K562 (cell line): ENCODE results near the gene SCNN1B. TPM values are rescaled to one million over a fixed set of nuclear protein-coding genes. Genes with fewer than 3 reads are reported as not detected.
"Not testable (repeated sequence)": the region's sequence is repeated elsewhere in the genome, so short reads cannot be mapped to it uniquely, and the experiment has no call there.

ENCODE experiments used
- ATAC-seq: fragments of 200-7000 bp; cut with Tn5 transposase; 3 replicates; pipeline ENCODE4 v1.9.1; 2020; ENCODE audit warnings: moderate library complexity
- BruUV-seq: library from RNA; stranded (reverse); fragments of 400-500 nt; replicated peaks from 2 replicates; lab custom pipeline; 2021; lab: Mats Ljungman, UMichigan
- CTCF ChIA-PET: fragments of 300-600 bp; formaldehyde crosslinking; extraction: SDS; loops from one replicate; lab custom pipeline; 2021; ENCODE audit warnings: low intra/inter-chr PET ratio; lab: Yijun Ruan, JAX
- POLR2A ChIA-PET: fragments of 300-600, 350-650 bp; sonication (Branson Sonifier 250); formaldehyde crosslinking; extraction: SDS; loops from one replicate; lab custom pipeline; 2021; ENCODE audit warnings: antibody characterized with exemption, inconsistent platforms; lab: Yijun Ruan, JAX
- DNase-seq, 4 experiments: peaks; one replicate each; pipeline versions ENCODE4 v3.0.0 to v3.0.0-alpha.2; 2011 to 2018; ENCODE audit warnings: low spot score in 3 of 4, mixed read lengths in 3 of 4; ENCODE audit errors: extremely low read depth in 1 of 4
- FAIRE-seq: peaks from 2 replicates; lab custom pipeline; 2011; peaks lifted over from hg19 to GRCh38; lab: Jason Lieb, UNC
- H2AFZ ChIP-seq: 2 replicates; pipeline ENCODE4 v1.6.0; 2011; ENCODE audit warnings: low read depth, low read length, control low read depth, inconsistent platforms
- H3K27ac ChIP-seq: fragments of 200-600 bp; 3 replicates; pipeline ENCODE4 v1.8.0; 2011; ENCODE audit warnings: low read depth, mild to moderate bottlenecking, control low read depth, inconsistent platforms, low read length, moderate library complexity, mixed read lengths; ENCODE audit errors: extremely low read depth
- H3K27me3 ChIP-seq, 2 experiments: fragments of 300-600 bp in 1 of 2; 2 replicates in 1 of 2; 3 replicates in 1 of 2; pipeline versions ENCODE4 v1.6.0 to v1.8.0; 2011; ENCODE audit warnings: inconsistent platforms in 2 of 2, low read length in 2 of 2, mild to moderate bottlenecking in 1 of 2, mixed read lengths in 1 of 2, moderate library complexity in 1 of 2; ENCODE audit not compliant: control insufficient read depth in 2 of 2, insufficient read depth in 2 of 2
- H3K36me3 ChIP-seq: fragments of 300-600 bp; 3 replicates; pipeline ENCODE4 v1.8.0; 2011; ENCODE audit warnings: mild to moderate bottlenecking, low read length, inconsistent platforms; ENCODE audit not compliant: control insufficient read depth, insufficient read depth
- H3K4me1 ChIP-seq, 2 experiments: fragments of 200-600 bp in 1 of 2; replicated peaks in 1 of 2; 2 replicates in 1 of 2; 3 replicates in 1 of 2; pipeline versions ENCODE4 v1.5.1 to v1.8.0; 2011; ENCODE audit warnings: inconsistent platforms in 2 of 2, low read length in 2 of 2, mild to moderate bottlenecking in 1 of 2, mixed read lengths in 1 of 2, moderate library complexity in 1 of 2; ENCODE audit not compliant: control insufficient read depth in 2 of 2, insufficient read depth in 2 of 2
- H3K4me2 ChIP-seq: 2 replicates; pipeline ENCODE4 v1.6.1; 2011; ENCODE audit warnings: low read length, control low read depth, inconsistent platforms, mixed read lengths; ENCODE audit not compliant: insufficient read depth
- H3K4me3 ChIP-seq: fragments of 200-600 bp; sonication (generic), shearing (Covaris generic); 2 replicates; pipeline ENCODE4 v1.5.1; 2016; ENCODE audit warnings: control low read depth, inconsistent platforms
- H3K79me2 ChIP-seq: fragments of 200-600 bp; 3 replicates; pipeline ENCODE4 v1.8.0; 2011; ENCODE audit warnings: low read length, inconsistent platforms; ENCODE audit not compliant: control insufficient read depth, insufficient read depth
- H3K9ac ChIP-seq, 2 experiments: 2 replicates each; pipeline versions ENCODE4 v1.6.0 to v1.6.1; 2011; ENCODE audit warnings: low read depth in 2 of 2, low read length in 2 of 2, control low read depth in 1 of 2, inconsistent platforms in 1 of 2, mild to moderate bottlenecking in 1 of 2, mixed read lengths in 1 of 2; ENCODE audit not compliant: insufficient read depth in 1 of 2
- H3K9me1 ChIP-seq: one replicate; pipeline ENCODE4 v1.6.0; 2011; ENCODE audit warnings: inconsistent platforms, mild to moderate bottlenecking, low read length, moderate library complexity; ENCODE audit not compliant: control insufficient read depth, insufficient read depth
- H3K9me3 ChIP-seq: replicated peaks from 2 replicates; pipeline ENCODE4 v1.5.1; 2011; ENCODE audit warnings: low read depth, low read length, inconsistent platforms; ENCODE audit not compliant: control insufficient read depth, insufficient read depth
- H4K20me1 ChIP-seq: replicated peaks from 2 replicates; pipeline ENCODE4 v1.6.1; 2011; ENCODE audit warnings: low read length, inconsistent platforms, mixed read lengths; ENCODE audit not compliant: control insufficient read depth, insufficient read depth
- ARHGAP35 ChIP-seq: fragments of 450-650 bp; IDR thresholded peaks from 2 replicates; pipeline ENCODE4 v1.6.1; 2018; ENCODE audit not compliant: partially characterized antibody
- HNRNPL ChIP-seq: fragments of 200-400 bp; formaldehyde crosslinking; IDR thresholded peaks from 2 replicates; pipeline ENCODE4 v1.6.1; 2017; ENCODE audit warnings: low read depth, mild to moderate bottlenecking, low read length
- PBX2 ChIP-seq, 2 experiments: IDR thresholded peaks in 1 of 2; conservative IDR thresholded peaks in 1 of 2; 2 replicates each; pipeline ENCODE4 v1.6.1; 2016; ENCODE audit warnings: low read depth in 2 of 2, mild to moderate bottlenecking in 1 of 2, missing compliant biosample characterization in 1 of 2, missing genetic modification characterization in 1 of 2, moderate library complexity in 1 of 2
- UBTF ChIP-seq, 2 experiments: IDR thresholded peaks; 2 replicates each; pipeline ENCODE4 v1.6.1; 2012; ENCODE audit warnings: improper control_type of control experiment in 2 of 2, low read depth in 2 of 2, low read length in 2 of 2, borderline replicate concordance in 1 of 2
- ZBTB8A ChIP-seq: fragments of 450-650 bp; IDR thresholded peaks from 2 replicates; pipeline ENCODE4 v1.6.1; 2018; ENCODE audit warnings: mild to moderate bottlenecking, moderate library complexity; ENCODE audit not compliant: partially characterized antibody
- ZNF274 ChIP-seq: IDR thresholded peaks from 2 replicates; pipeline ENCODE4 v1.6.1; 2011; ENCODE audit warnings: low read depth, mild to moderate bottlenecking, low read length, moderate library complexity, borderline replicate concordance
- WGBS: fragments of 100-300 bp; shearing (Covaris generic); methylation state at CpG from one replicate; pipeline ENCODE4 v1.1.6; 2016; ENCODE audit warnings: low coverage, mixed read lengths; ENCODE audit not compliant: insufficient coverage; ENCODE audit errors: missing lambda C conversion rate; 5-methylcytosine and 5-hydroxymethylcytosine counted together
- in situ Hi-C: fragments of 300-500 bp; cut with MboI; formaldehyde crosslinking; loops from 4 replicates; pipeline ENCODE4 v1.15.0; 2018; ENCODE audit warnings: inconsistent platforms, mixed read lengths
- intact Hi-C: fragments of 100-400 bp; cut with micrococcal nuclease; formaldehyde crosslinking; loops from 2 replicates; pipeline ENCODE4 v1.14.2; 2022
- polyA plus RNA-seq, 8 experiments: library from polyadenylated mRNA; depleted of rRNA in 4 of 8; stranded (reverse) in 5 of 8; unstranded in 3 of 8; fragments of >200 nt; fragmentation: Nextera tagmentation in 2 of 8; fragmentation: Illumina TruSeq in 1 of 8; extraction: Ambion mirVana in 2 of 8; extraction: Trizol in 1 of 8; gene quantifications; 2 replicates each; pipeline versions ENCODE4 v1.2.1 to v1.2.3, GENCODE V29; 2011 to 2014; ENCODE audit warnings: inconsistent platforms in 1 of 8, missing spikeins in 1 of 8
- total RNA-seq, 7 experiments: library from RNA; depleted of rRNA in 6 of 7; stranded (reverse); fragments of >200 nt in 6 of 7; fragmentation: Illumina TruSeq in 2 of 7; extraction: Trizol in 2 of 7; gene quantifications; 2 replicates each; pipeline versions ENCODE4 v1.2.1 to v1.2.3, GENCODE V29; 2011 to 2021; ENCODE audit warnings: low replicate concordance in 1 of 7
- TF ChIP-seq, protein P1 (sequence below): fragments of 450-650 bp; formaldehyde crosslinking; conservative IDR thresholded peaks from 2 replicates; pipeline ENCODE4 v1.4.0; 2022; ENCODE audit warnings: mild to moderate bottlenecking, missing genetic modification characterization

Gene SCNN1B
- total and polyA plus RNA-seq, 9 of the 15 experiments (the other 6 are each of a cell fraction or from before 2014, with no cell fraction given) = not detected

DNA sequence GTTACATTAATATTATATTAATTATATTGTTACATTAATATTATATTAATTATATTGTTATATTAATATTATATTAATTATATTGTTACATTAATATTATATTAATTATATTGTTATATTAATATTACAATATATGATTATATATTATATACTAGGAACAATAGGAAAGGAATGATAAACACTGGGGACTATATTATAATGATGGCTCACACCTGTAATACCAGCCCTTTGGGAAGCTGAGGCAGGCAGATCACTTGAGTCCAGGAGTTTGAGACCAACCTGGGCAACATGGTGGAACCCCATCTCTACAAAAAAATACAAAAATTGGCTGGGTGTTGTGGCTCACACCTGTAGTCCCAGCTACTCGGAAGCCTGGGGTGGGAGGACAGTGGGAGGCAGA lies 48.5 kb upstream of the SCNN1B start:
- POLR2A ChIA-PET = interaction anchor here (0.9 kb wide), 1 partner anchor 9 kb away, joined by 3 read pairs; no protein-coding TSS in a partner anchor
- H3K4me1 ChIP-seq, H3K4me3 ChIP-seq, in situ Hi-C loops, FAIRE-seq, H4K20me1 ChIP-seq, intact Hi-C loops, H3K79me2 ChIP-seq, ATAC-seq, H3K9ac ChIP-seq, H3K27me3 ChIP-seq, CTCF ChIA-PET, H2AFZ ChIP-seq, H3K9me3 ChIP-seq, DNase-seq, BruUV-seq, H3K27ac ChIP-seq, H3K36me3 ChIP-seq, H3K4me2 ChIP-seq, H3K9me1 ChIP-seq: not testable (repeated sequence)
- 0 out of 2 replicates have a peak, but pooled peaks have one; percentile 2 for TF ChIP-seq ZNF274
- 0% methylated on average over 1 of the region's 1 CpG for WGBS

- Histone ChIP-seq H4K20me1 (no peaks in the 10 kb centered on the region; the same call in 1 of the 2 replicates), H3K9me3 (no peaks in the 10 kb centered on the region), H3K27me3 (peaks cover 4 to 12% of the 10 kb centered on the region in 2 experiments; a peak in 2 of 5 replicates), H3K4me2 (no peak overlapping the region), H3K4me3 (no peak overlapping the region), H3K79me2 (no peaks in the 10 kb centered on the region), H2AFZ (no peak overlapping the region), H3K4me1 (no peaks in the 10 kb centered on the region), H3K27ac (no peak overlapping the region), H3K36me3 (no peaks in the 10 kb centered on the region), H3K9me1 (no peaks in the 10 kb centered on the region), H3K9ac (no peak overlapping the region)
- 3% methylated on average over 4 of the region's 4 CpGs for WGBS
- ATAC-seq (peak; percentile 33; the same call in 2 of the 3 replicates), FAIRE-seq (no peak), DNase-seq (peak in 1 of 4 experiments; percentile 13)
- ChIA-PET POLR2A (interaction anchor here (0.7 to 0.9 kb wide), 3 partner anchors 10 to 70 kb away, joined by 3 to 4 read pairs (median 3); no protein-coding TSS in a partner anchor), CTCF (no interaction called here)
- intact Hi-C loops = no loop called here
- no TSS peak for BruUV-seq
- in situ Hi-C loops = no loop called here
- TF ChIP-seq ZBTB8A = no peak
- TF ChIP-seq, protein P1, sequence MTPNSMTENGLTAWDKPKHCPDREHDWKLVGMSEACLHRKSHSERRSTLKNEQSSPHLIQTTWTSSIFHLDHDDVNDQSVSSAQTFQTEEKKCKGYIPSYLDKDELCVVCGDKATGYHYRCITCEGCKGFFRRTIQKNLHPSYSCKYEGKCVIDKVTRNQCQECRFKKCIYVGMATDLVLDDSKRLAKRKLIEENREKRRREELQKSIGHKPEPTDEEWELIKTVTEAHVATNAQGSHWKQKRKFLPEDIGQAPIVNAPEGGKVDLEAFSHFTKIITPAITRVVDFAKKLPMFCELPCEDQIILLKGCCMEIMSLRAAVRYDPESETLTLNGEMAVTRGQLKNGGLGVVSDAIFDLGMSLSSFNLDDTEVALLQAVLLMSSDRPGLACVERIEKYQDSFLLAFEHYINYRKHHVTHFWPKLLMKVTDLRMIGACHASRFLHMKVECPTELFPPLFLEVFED (CRISPR knock-in tag) = no peak
- TF ChIP-seq HNRNPL = no peak
- TF ChIP-seq PBX2 (CRISPR knock-in tag; IDR thresholded peaks at IDR 0.05; ENCODE audit: low read depth) = no peak
- TF ChIP-seq PBX2 (tag; conservative IDR thresholded peaks at IDR 0.05; ENCODE audit: low read depth) = no peak
- TF ChIP-seq UBTF (IDR thresholded peaks at IDR 0.05; ENCODE audit: borderline replicate concordance in 1 of 2, low read depth in 2 of 2, low read length in 2 of 2) = no peak
- no peak for TF ChIP-seq ARHGAP35
These were observed 47.8 kb upstream of the SCNN1B start for GRCh38 chr16:23254338-23254737.
